NCI-H2196 (cell line): ENCODE data around the gene SVOPL.
A peak's percentile ranks its signal among the peaks of the same experiment; 100 is the strongest.

ENCODE experiments used
- DNase-seq: peaks from one replicate; lab custom pipeline; 2025; ENCODE audit not compliant: unreplicated experiment; lab: John Stamatoyannopoulos, UW

Gene SVOPL

DNA sequence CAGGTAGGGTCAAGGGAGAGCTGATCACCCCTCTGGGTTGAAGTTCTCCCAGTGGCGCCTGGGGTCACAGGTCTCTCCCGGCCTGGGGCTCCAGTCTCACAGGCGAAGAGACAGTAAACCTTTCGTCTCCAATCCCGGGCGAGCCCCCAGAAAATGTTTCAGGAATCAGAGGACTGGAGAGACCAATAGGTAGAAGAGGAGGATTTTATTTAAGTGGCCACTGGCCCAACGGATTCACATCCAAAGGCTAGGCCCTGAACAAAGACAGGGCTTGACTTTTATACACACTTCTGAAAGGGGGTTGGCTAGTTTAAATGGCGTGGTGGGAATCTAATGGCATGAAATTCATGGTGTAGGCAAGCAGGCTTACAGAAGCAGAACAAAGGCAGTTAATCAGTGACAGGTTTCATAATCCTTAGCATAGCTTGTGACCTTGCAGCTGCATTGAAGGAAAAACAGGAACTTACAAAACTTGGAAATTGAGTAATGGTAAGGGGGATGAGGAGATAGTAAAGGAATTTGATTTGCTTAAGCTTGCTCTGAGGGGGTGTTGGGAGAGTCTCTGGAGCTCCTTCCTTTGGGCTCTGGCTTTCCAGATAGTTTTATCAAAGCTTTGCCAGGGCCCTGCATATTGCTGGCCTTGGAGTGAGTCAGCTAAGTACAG, 135.6 kb downstream of the SVOPL start:
- peak; percentile 18 for DNase-seq

DNA sequence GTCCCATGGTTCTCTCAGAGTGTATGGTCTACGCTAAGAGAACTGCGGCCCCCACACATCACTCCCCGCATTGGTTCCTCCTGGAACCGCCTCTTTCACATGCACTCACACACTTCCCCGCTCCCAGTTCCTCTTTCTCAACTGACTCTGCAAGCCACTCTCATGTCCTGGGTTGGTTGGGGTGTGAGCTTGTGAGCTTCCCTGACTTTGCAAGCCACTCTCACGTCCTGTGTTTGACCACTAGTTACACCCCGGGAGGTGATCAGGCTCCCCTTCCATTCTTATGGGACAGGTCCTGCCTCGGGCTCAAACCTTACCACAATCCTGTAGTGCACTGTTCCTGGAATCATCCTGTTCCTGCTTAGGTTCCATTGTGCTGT, 136.1 kb downstream of the SVOPL start:
- no peak for DNase-seq

DNA sequence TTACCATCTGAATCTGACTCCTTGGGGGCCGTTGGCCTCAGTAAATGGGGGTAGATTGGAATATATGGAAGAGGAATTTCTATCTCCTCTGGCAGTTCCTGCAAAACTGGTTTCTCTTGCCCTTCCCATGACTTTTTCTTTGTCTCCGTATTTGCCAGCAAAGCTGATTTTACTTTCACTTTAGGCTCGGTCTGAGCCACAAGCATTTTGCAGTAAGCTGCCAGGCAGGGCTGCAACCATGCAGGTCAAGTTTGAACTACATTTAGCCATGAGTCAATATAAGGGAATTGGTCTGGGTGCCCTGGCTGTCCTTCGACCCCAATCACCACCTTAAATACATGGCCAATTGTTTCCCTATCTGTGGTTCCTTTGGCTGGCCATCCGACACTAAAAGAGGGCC, 136.8 kb downstream of the SVOPL start:
- DNase-seq = no peak

DNA sequence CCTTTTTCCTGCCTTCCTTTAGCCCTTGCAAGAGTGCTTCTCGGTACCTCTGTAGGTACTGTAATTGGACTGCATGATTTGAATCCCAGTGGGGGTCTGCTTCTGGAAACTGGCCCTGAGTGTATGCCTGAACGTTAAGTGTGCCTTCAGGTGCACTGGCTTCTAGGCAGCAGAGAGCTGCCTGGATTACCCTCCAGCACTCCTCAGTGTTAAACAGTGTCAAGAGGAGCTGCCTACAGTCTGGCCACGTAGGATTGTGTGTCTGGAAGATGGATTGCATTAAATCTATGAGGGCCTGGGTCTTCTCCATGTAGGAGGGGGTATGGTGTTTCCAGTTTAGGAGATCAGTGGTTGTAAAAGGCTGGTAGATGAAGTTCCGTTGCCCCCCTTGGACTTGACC, 137.4 kb downstream of the SVOPL start:
- no peak for DNase-seq

DNA sequence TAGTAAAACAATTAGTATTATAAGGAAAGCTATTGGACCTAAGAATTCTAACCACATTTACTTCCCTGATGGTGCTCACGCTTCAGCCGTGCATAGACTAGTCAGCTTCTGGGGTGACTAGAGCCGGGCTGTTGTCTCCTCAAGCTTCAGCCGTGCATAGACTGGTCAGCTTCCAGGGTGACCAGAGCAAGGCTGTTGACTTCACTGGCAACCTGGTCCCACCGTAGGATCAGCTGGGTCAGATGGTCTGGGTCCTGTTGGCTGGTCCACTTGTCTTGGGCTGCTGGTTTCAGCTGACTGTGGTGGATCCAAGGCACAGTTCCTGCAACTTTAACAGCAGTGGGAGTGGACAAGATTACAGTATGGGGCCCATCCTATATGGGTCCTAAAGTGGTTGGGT, 141.7 kb downstream of the SVOPL start:
- no peak for DNase-seq

DNA sequence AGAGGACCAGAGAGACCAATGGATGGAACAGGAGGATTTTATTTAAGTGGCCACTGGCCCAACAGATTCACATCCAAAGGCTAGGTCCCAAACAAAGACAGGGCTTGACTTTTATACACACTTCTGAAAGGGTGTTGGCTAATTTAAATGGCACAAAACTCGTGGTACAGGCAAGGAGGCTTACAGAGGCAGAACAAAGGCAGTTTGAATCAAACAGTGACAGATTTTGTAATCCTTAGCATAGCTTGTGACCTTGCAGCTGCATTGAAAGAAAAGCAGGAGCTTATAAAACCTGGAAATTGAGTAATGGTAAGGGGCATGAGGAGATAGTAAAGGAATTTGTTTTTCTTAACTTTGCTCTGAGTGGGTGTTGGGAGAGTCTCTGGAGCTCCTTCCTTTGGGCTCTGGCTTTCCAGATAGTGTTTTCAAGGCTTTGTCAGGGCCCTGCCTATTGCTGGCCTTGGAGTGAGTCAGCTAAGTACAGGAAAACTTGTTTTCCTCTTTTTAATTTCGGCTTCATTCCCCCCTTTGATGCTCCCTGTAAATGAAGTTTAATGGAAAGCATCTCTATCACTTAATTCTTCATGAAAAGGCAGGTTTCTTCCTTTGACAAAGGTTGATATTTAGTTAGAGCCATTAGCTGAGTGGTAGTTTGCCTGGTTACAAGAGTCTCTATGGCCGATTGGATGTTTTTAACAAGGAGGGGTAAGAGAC, 144.2 kb downstream of the SVOPL start:
- DNase-seq = no peak

DNA sequence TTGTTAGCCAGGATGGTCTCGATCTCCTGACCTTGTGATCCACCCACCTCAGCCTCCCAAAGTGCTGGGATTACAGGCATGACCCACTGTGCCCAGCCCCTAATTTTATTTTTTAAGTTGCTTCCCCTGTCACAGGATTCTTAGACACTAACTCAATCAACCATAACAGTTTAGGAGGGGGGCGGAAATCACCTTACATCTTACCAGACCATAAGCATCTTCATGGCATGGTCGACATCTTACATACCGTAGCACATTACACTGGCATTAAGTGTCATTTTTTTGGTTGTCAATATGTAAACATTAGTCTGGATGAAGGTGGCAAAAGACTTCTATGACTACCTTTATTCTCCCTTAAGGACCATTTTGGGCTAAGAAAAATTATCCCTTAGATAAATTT, 145.5 kb downstream of the SVOPL start:
- no peak for DNase-seq

DNA sequence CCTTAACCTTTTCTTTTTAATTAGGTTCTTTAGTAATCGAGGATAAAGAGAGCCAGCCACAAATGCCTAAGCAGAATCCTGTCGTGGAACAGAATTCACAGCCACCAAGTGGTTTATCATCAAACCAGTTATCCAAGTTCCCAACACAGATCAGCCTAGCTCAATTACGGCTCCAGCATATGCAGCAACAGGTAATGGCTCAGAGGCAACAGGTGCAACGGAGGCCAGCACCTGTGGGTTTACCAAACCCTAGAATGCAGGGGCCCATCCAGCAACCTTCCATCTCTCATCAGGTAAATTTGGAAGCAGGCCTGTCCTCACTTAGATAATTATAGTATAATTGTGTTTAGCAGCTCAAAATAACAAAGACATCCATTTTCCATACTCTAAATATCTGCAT, 146.5 kb downstream of the SVOPL start:
- no peak for DNase-seq

DNA sequence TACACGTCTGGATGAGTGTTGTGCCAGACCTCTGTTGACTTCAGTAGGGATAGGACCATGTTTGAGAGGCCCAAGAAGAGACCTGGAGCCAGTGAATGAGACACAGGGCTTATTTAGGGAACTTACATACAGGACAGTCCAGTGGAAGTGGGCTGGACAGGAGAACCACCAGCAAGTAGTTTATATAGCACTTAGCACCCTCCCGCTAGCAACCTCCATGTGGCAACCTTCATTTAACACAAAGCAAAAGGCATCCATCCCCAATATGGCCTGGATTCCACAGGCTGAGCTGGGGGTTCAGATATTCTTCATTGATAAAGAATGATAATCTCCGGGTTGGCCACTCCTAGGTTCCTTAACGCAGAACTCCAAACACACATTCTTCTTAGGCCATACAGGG, 147.4 kb downstream of the SVOPL start:
- no peak for DNase-seq

DNA sequence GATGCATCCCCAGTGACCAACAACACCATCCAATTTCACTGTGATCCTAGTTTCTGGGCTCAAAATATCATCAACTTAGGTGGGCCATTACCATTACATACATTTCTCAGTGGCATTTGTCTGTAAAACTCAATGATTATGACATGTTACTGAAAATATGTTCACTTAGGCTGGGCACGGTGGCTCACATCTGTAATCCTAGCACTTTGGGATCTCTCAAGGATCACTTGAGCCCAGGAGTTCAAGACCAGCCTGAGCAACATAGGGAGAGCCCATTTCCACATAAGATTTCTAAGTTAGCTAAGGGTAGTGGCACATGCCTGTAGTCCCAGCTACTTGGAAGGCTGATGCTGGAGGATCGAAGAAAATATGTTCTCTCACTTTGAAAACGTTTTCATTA, 150.1 kb downstream of the SVOPL start:
- DNase-seq = no peak

DNA sequence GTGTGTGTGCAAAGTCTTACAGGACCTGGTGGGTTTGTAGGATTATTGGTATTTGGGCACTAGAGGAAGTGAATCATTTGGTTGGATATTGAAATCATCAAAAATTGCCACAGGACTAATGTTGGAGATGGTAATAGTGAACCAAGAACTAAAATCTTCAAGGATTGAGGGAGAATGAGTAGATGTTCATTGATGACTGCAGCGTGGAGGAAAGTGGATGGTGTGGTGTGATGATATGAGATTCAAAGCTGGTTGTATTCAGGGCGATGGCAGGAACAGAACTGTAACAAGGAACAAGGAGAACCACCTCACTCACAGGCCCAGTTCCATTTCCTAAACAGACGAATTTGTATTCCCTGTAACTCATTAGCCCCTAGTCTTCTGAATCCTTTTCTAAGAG, 150.8 kb downstream of the SVOPL start:
- no peak for DNase-seq

DNA sequence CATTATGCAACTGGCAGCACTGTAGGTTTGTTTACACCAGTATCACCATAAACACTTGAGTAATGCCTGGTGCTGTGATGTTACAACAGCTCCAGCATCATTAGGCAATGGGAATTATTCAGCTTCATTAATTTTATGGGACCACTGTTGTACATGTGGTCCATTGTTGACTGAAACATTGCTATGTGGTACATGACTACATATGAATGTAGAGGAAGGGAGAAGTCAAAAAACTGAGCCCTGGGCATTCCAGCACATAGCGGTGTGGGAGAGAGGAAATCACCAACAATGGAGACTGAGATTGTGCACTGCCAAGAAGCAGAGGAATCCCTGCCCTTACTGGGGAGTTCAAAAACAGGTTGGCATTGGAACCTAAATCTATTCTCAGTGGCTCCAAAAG, 152.1 kb downstream of the SVOPL start:
- no peak for DNase-seq

DNA sequence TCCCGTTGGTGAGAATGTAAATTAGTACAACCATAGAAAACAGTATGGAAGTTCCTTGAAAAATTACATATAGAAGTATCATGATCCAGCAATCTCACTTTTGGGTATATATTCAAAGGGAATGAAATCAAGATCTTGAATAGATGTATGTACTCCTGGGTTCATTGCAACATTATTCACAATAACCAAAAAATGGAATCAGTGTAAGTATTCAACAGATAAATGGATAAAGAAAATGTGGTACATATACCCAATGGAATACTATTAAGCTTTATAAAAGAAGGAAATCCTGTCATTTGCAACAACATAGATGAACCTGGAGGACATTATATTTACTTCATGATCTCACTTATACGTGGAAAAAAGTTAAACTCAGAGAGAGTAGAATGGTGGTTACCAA, 154.3 kb downstream of the SVOPL start:
- no peak for DNase-seq

DNA sequence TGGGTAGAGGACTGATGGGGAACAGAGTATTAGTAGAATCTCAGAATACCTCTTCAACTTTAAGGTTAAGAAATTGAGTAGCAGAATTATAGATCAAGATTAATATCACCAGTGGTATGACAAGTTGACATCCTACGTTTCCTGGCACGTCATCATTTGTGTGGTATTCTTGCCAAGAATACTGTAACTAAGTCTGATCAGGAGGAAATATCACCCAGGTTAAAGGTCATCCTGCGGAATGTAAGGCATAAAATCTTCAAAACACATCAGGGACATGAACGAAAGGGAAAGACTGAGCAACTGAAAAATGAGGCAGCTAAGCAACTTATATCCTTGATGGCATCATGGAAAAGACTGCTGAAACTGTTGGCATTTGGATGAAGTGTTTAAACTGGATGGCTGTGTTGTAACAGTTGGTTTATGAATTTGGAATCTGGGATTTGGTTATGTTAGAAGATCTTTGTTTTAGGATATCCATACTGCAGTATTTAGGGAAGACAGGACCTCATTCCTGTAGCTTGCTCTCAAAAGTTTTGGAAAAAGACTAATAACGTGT, 155.0 kb downstream of the SVOPL start:
- no peak for DNase-seq

DNA sequence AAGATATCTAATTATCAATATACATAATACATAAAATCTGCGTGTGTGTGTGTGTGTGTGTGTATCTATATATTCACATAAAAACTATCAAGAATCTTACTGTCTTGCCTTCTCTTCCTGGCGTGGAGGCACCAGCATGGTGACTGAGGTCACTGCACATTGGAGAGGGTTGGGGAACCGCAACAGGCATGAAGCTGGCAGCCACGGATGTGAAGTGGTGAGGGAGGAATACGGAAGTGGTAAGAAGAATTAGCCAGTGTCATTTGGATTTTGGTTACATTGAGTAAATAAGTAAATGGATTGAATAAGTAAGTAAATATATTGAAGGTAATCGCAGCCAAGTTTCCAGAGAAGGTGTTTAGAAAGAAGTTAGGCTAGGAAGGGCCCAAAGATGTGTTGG, 156.0 kb downstream of the SVOPL start:
- no peak for DNase-seq
